Spleen (tissue), 11 donors: ENCODE data around the gene ATP2C2. TPM values are rescaled to one million over a fixed set of nuclear protein-coding genes. Genes with fewer than 3 reads are reported as not detected.

Experiments used
- DNase-seq: peaks from one replicate; pipeline ENCODE4 v3.0.0-alpha.2; 2020
- H3K27ac ChIP-seq, 8 donors: fragments of 200-600 bp; sonication (generic) in 7 of 8; 1 replicate in 4 of 8; 2 replicates in 4 of 8; pipeline versions ENCODE4 v1.5.0 to v1.8.0; 2016 to 2021; ENCODE audit warnings: inconsistent platforms in 4 of 8, mild to moderate bottlenecking in 4 of 8, moderate library complexity in 1 of 8
- H3K27me3 ChIP-seq, 7 donors: fragments of 200-600 bp; sonication (generic) in 6 of 7; replicated peaks in 1 of 7; 1 replicate in 4 of 7; 2 replicates in 3 of 7; pipeline versions ENCODE4 v1.5.0 to v1.8.0; 2016 to 2021; ENCODE audit warnings: inconsistent platforms in 3 of 7, mild to moderate bottlenecking in 1 of 7
- H3K36me3 ChIP-seq, 6 donors: fragments of 200-600 bp; sonication (generic) in 5 of 6; 1 replicate in 4 of 6; 2 replicates in 2 of 6; pipeline versions ENCODE4 v1.5.0 to v1.8.0; 2016 to 2021; ENCODE audit warnings: inconsistent platforms in 2 of 6
- H3K4me1 ChIP-seq, 6 donors: fragments of 200-600 bp; sonication (generic) in 5 of 6; 1 replicate in 3 of 6; 2 replicates in 3 of 6; pipeline versions ENCODE4 v1.5.0 to v1.8.0; 2016 to 2021; ENCODE audit warnings: inconsistent platforms in 3 of 6
- H3K4me3 ChIP-seq, 8 donors: fragments of 200-600 bp; sonication (generic) in 7 of 8; 1 replicate in 4 of 8; 2 replicates in 4 of 8; pipeline versions ENCODE4 v1.5.0 to v1.8.0; 2016 to 2021; ENCODE audit warnings: inconsistent platforms in 4 of 8, mild to moderate bottlenecking in 4 of 8, moderate library complexity in 2 of 8
- H3K9me3 ChIP-seq, 8 donors: fragments of 200-600 bp; sonication (generic) in 7 of 8; 1 replicate in 4 of 8; 2 replicates in 4 of 8; pipeline versions ENCODE4 v1.5.0 to v1.8.0; 2016 to 2021; ENCODE audit warnings: inconsistent platforms in 4 of 8
- POLR2A ChIP-seq, 3 donors: fragments of 450-650 bp; IDR thresholded peaks; one replicate each; pipeline ENCODE4 v1.5.1; 2017; ENCODE audit warnings: antibody characterized with exemption in 3 of 3, mild to moderate bottlenecking in 1 of 3
- POLR2AphosphoS5 ChIP-seq, 3 donors: sonication (generic); formaldehyde crosslinking; IDR thresholded peaks; one replicate each; pipeline ENCODE4 v1.5.1; 2017; ENCODE audit warnings: antibody characterized with exemption in 3 of 3
- WGBS, 5 donors: extraction: QIAGEN DNeasy Blood & Tissue Kit in 3 of 5; methylation state at CpG; one replicate each; pipeline versions ENCODE4 v1.1.5 to v1.1.7; 2013 to 2018; 5-methylcytosine and 5-hydroxymethylcytosine counted together
- intact Hi-C: fragments of 100-400 bp; cut with DNase I; formaldehyde crosslinking; loops from one replicate; pipeline ENCODE4 v1.15.0; 2023; ENCODE audit warnings: low total_unique reads
- polyA plus RNA-seq, 3 donors: library from polyadenylated mRNA; stranded (reverse); fragments of 200-250 nt; gene quantifications; one replicate each; pipeline ENCODE4 v1.2.1, GENCODE V29; 2013
- total RNA-seq, 7 donors: library from RNA; depleted of rRNA in 3 of 7; stranded (reverse); fragments of >200 nt in 3 of 7; fragmentation: NEBNext Ultra II Directional in 4 of 7; extraction: Animal tissue kit (Norgen Biotek cat#: 25700) in 4 of 7; gene quantifications; one replicate each; pipeline versions ENCODE4 v1.1.0 to v1.2.1, GENCODE V29; 2016 to 2021
- TF ChIP-seq, protein P1 (sequence below), 11 experiments: fragments of 200-600 bp in 7 of 11; fragments of 450-650 bp in 4 of 11; sonication (generic) in 4 of 11; IDR thresholded peaks in 8 of 11; conservative IDR thresholded peaks in 3 of 11; 1 replicate in 7 of 11; 2 replicates in 4 of 11; pipeline versions ENCODE4 v1.4.0 to v1.8.0; 2016 to 2021; ENCODE audit warnings: antibody characterized with exemption in 11 of 11, inconsistent platforms in 4 of 11, mild to moderate bottlenecking in 1 of 11
- donor health status: healthy with polysubstance abuse.
- donor health status: DM: no; HTN: no; CAD: no; lungs with moderate emphysema.
- donor health status: DM: no; HTN: no; CAD: no.
- donor health status: Bipolar disorder and iron deficiency.
- donor health status: healthy.
- donor health status: DM: no; HTN: no; CAD: no.
- donor health status: DM: yes; HTN: yes; CAD: no.

Gene ATP2C2
- total and polyA plus RNA-seq, 10 donors = 0.09 to 8.1 (median 1.2) TPM

DNA sequence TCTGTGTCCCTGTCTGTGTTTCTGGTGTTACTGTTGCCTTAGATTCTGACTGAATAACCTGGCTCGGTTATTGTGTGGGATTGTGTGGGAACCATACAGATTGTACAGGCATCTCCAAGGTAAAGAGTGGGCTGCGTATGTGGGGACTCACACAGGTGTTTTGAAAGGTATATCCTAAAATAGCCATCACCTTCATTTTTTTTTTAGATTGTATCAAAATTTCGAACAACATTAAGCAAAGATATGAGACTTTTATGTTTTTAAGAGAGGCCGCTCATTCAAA is 53.5 kb downstream of the ATP2C2 start:
- DNase-seq = no peak
- Histone ChIP-seq H3K36me3 (peaks cover 0 to 35% (median 0%) of the 10 kb centered on the region in 6 donors), H3K4me3 (no peak overlapping the region), H3K9me3 (peaks cover 0 to 9% (median 0%) of the 10 kb centered on the region in 8 donors), H3K27me3 (peaks cover 0 to 19% (median 0%) of the 10 kb centered on the region in 7 donors), H3K27ac (no peak overlapping the region), H3K4me1 (peaks cover 0 to under 1% (median 0%) of the 10 kb centered on the region in 6 donors)
- WGBS, 5 donors = 71 to 97% (median 91%) methylated on average over 4 of the region's 4 CpGs
- intact Hi-C loops = no loop called here
- TF ChIP-seq, protein P1, sequence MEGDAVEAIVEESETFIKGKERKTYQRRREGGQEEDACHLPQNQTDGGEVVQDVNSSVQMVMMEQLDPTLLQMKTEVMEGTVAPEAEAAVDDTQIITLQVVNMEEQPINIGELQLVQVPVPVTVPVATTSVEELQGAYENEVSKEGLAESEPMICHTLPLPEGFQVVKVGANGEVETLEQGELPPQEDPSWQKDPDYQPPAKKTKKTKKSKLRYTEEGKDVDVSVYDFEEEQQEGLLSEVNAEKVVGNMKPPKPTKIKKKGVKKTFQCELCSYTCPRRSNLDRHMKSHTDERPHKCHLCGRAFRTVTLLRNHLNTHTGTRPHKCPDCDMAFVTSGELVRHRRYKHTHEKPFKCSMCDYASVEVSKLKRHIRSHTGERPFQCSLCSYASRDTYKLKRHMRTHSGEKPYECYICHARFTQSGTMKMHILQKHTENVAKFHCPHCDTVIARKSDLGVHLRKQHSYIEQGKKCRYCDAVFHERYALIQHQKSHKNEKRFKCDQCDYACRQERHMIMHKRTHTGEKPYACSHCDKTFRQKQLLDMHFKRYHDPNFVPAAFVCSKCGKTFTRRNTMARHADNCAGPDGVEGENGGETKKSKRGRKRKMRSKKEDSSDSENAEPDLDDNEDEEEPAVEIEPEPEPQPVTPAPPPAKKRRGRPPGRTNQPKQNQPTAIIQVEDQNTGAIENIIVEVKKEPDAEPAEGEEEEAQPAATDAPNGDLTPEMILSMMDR (IDR thresholded peaks at IDR 0.05 in 8 of 11, conservative IDR thresholded peaks at IDR 0.05 in 3 of 11) = no peak
- TF ChIP-seq POLR2AphosphoS5 (IDR thresholded peaks at IDR 0.05) (no peak), POLR2A (IDR thresholded peaks at IDR 0.05) (no peak)

DNA sequence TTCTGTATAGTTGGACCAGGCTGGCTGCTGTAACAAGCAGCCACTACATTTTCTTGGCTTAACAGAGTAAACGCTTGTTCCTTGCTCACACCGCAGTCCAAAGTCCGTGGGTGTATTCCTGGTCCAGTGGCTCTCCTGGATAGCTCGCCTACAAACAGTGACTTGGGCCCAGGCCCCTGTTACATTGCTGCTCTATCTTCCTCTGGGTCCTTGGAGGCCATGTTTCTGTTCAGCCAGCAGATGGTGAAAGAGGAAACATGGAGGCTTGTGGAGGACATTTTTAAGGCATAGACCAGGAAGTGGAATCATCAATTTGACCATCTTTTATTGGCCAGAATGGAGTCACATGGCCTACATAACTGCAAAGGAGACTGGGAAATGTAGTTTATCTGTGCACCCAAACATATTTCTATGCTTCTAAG is 55.1 kb downstream of the ATP2C2 start:
- intact Hi-C loops = no loop called here
- no peak for DNase-seq
- TF ChIP-seq POLR2A (IDR thresholded peaks at IDR 0.05) (no peak), POLR2AphosphoS5 (IDR thresholded peaks at IDR 0.05) (no peak)
- TF ChIP-seq, protein P1 (IDR thresholded peaks at IDR 0.05 in 8 of 11, conservative IDR thresholded peaks at IDR 0.05 in 3 of 11) = no peak
- Histone ChIP-seq H3K27me3 (peaks cover 0 to 14% (median 0%) of the 10 kb centered on the region in 7 donors), H3K4me1 (no peaks in the 10 kb centered on the region), H3K36me3 (peaks cover 0 to 35% (median 0%) of the 10 kb centered on the region in 6 donors), H3K9me3 (peaks cover 0 to 9% (median 0%) of the 10 kb centered on the region in 8 donors), H3K27ac (no peak overlapping the region), H3K4me3 (no peak overlapping the region)
- 92 to 97% (median 96%) methylated on average over 4 of the region's 4 CpGs for WGBS, 5 donors

DNA sequence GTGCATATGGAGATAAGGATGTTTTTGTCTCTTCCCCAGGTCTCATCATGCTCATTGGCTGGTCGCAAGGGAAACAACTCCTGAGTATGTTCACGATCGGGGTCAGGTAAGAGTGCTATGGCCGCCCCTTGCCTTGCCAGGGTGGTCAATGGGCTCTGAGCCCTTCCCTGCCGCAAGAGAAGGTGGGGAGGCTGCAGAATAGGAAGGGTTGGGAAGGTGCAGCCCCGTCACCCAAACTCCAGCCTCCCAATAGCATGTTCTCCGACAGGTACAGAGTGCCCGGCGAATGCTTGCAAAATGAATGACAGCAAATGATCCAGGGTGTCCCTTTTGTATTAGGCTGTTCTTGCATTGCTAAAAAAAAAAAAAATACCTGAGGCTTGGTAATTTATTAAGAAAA is 57.4 kb downstream of the ATP2C2 start:
- H3K4me3 ChIP-seq = no peak overlapping the region
- peaks cover 0 to 9% (median 0%) of the 10 kb centered on the region in 8 donors for H3K9me3 ChIP-seq
- peaks cover 0 to 35% (median 0%) of the 10 kb centered on the region in 6 donors for H3K36me3 ChIP-seq
- no peak for DNase-seq
- 89 to 97% (median 92%) methylated on average over 9 of the region's 9 CpGs for WGBS, 5 donors
- intact Hi-C loops = no loop called here
- no peak overlapping the region for H3K27ac ChIP-seq
- TF ChIP-seq POLR2AphosphoS5 (IDR thresholded peaks at IDR 0.05) (no peak), POLR2A (IDR thresholded peaks at IDR 0.05) (no peak)
- TF ChIP-seq, protein P1 (IDR thresholded peaks at IDR 0.05 in 8 of 11, conservative IDR thresholded peaks at IDR 0.05 in 3 of 11) = no peak
- H3K4me1 ChIP-seq = no peaks in the 10 kb centered on the region
- peaks cover 0 to 25% (median 0%) of the 10 kb centered on the region in 7 donors for H3K27me3 ChIP-seq

DNA sequence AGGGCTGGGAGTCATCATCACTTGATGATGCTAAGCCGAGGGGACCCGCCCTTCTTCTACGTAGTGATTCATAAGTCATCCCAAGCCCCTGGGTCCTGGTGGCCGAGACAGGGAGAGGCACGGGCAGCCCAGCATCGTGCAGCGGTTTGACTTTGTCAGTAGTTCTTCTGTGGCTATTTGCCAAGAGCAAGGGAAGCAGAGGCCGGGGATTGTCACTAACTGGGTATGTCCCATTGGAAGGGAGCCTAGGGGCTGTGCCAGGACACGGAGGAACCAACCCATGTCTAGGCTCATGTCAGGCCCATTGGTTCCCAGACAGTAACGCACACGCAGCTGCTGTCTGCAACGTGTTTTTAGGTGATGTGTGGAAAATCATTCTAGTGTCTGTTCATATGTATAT is 58.5 kb downstream of the ATP2C2 start:
- H3K4me1 ChIP-seq = no peaks in the 10 kb centered on the region
- DNase-seq = no peak
- peaks cover 0 to 35% (median 0%) of the 10 kb centered on the region in 6 donors for H3K36me3 ChIP-seq
- H3K27me3 ChIP-seq = peaks cover 0 to 35% (median 0%) of the 10 kb centered on the region in 7 donors
- H3K4me3 ChIP-seq = no peak overlapping the region
- intact Hi-C loops = no loop called here
- 79 to 93% (median 89%) methylated on average over 11 to 12 of the region's 12 CpGs for WGBS, 5 donors
- peaks cover 0 to 9% (median 0%) of the 10 kb centered on the region in 8 donors for H3K9me3 ChIP-seq
- H3K27ac ChIP-seq = no peak overlapping the region
- TF ChIP-seq, protein P1 (IDR thresholded peaks at IDR 0.05 in 8 of 11, conservative IDR thresholded peaks at IDR 0.05 in 3 of 11) = no peak
- TF ChIP-seq POLR2AphosphoS5 (IDR thresholded peaks at IDR 0.05) (no peak), POLR2A (IDR thresholded peaks at IDR 0.05) (no peak)
